Astrocyte of the spinal cord (primary cell): ENCODE measurements around the gene FJX1.
A peak's percentile ranks its signal among the peaks of the same experiment; 100 is the strongest.

ENCODE experiments used
- DNase-seq: peaks from one replicate; pipeline ENCODE4 v3.0.0; 2011; ENCODE audit warnings: low read depth, low spot score
- H3K4me3 ChIP-seq: 2 replicates; pipeline ENCODE4 v1.5.1; 2011; ENCODE audit warnings: low read depth, mild to moderate bottlenecking, low read length, moderate library complexity
- in situ Hi-C: cut with HindIII; loops from 2 replicates; pipeline ENCODE4 v1.10.0; 2017; ENCODE audit warnings: low sequenced_read_pairs
- TF ChIP-seq, protein P1 (sequence below): IDR thresholded peaks from 2 replicates; pipeline ENCODE4 v1.5.1; 2012; ENCODE audit warnings: low read depth, mild to moderate bottlenecking, low read length, inconsistent platforms

The FJX1 gene, protein sequence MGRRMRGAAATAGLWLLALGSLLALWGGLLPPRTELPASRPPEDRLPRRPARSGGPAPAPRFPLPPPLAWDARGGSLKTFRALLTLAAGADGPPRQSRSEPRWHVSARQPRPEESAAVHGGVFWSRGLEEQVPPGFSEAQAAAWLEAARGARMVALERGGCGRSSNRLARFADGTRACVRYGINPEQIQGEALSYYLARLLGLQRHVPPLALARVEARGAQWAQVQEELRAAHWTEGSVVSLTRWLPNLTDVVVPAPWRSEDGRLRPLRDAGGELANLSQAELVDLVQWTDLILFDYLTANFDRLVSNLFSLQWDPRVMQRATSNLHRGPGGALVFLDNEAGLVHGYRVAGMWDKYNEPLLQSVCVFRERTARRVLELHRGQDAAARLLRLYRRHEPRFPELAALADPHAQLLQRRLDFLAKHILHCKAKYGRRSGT

DNA sequence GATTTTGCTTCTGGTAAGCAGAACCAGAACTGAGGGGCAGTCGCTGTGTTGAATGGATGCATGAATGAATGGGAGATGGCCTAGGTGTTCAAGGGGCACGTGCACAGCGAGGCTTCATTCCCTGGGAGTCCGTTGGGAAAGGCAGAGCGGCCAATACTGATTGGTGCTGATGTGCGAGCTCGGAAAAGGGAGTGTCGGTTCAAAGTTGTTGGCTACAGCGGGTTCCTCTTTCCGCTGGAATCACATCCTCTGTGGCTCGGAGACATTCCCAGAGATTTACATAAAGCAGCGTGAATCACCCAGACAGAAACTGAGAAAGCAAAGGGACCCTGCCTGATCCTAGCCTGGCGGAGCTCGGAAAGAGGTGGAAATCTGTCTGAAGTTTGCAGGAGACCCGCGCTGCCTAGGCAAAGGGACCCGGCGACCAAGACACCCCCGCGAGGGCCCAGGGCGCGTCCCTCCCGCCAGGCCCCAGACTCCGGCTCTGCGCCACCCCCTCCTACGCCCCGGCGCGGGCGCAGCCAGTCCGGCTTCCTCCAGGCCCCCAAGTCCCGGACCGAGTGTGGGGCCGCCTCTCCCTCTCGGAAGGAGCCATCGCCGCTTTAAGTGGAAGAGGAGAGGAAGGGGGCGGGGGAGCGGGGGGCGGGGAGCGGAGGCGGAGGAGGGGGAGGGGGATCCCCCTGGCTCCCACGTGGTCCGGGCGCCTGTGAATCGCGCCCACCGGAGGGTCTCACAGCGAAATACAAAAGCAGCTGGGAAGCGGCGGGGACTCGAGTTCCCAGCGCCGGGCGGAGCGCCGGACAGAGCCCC lies at the start of gene FJX1:
FJX1 (plus strand) TSS at position 774 of the 810 bp plus-strand sequence. CDS start 177 bp downstream, outside the sequence.
- in situ Hi-C loops, result no loop called here
- TF ChIP-seq, protein P1, sequence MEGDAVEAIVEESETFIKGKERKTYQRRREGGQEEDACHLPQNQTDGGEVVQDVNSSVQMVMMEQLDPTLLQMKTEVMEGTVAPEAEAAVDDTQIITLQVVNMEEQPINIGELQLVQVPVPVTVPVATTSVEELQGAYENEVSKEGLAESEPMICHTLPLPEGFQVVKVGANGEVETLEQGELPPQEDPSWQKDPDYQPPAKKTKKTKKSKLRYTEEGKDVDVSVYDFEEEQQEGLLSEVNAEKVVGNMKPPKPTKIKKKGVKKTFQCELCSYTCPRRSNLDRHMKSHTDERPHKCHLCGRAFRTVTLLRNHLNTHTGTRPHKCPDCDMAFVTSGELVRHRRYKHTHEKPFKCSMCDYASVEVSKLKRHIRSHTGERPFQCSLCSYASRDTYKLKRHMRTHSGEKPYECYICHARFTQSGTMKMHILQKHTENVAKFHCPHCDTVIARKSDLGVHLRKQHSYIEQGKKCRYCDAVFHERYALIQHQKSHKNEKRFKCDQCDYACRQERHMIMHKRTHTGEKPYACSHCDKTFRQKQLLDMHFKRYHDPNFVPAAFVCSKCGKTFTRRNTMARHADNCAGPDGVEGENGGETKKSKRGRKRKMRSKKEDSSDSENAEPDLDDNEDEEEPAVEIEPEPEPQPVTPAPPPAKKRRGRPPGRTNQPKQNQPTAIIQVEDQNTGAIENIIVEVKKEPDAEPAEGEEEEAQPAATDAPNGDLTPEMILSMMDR, result no peak
- DNase-seq, result peak; percentile 93
- peak within 1 kb of the TSS; percentile 71 for H3K4me3 ChIP-seq

DNA sequence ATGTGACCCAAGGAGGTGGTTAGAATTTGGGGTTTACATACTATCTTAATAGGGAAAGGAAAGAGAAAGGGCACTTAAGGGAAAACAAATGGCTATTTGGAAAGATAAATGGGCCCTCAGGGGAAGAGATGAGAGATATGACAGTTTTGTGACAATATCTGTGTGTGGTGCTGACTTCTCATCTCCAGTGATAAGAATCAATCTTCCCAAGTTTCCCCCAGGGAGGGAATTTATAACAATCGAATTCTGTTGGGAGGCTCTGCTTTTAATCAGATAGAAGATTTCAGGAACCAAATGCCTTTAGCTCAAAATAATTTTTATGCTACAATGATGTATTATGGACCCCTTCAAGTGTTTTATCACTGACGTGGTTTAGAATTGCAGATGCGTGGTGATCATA lies 46.6 kb upstream of the FJX1 start:
- DNase-seq, result no peak
- TF ChIP-seq, protein P1, result no peak
- in situ Hi-C loops, result no loop called here
- no peak overlapping the region for H3K4me3 ChIP-seq

DNA sequence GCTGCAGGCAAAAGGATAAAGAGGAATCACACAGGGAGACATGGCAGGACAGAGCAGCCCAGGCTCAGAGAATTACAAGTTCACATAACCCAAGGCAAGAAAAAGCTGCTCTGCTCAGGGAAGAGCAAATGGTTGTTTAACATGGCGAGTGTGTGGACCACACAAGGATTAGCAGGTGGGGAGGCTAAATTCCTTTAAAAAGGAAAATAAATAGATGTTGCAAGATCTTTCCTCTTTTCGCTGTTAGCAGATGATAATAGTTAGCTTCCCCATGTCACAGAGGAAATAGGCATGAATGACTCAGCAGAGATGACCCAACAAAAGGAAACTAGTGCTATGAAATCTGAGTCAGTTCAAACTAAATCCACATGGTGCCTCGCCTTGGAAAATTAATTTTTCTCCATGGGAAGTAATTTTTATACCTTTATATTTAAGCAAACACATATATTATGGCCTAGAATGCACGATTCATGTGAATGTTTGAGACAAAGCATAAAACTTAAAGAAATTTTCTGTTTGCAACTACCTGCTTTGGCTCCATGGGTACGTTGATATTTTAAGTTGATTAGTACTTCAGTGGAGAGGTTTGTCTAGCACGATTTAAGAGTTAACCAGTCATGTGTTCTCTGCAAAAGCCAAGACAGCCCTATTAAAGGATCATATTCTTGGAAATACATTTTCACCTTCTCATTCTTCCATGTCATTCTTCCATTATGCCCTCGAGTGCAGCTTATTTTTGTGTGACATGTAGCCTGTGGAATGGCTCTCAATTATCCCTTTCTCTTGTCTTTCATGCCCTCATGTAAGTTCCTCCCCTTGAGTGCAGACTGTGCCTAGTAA lies 38.5 kb upstream of the FJX1 start:
- in situ Hi-C loops, result no loop called here
- TF ChIP-seq, protein P1, result no peak
- DNase-seq, result peak; percentile 94
- H3K4me3 ChIP-seq, result no peak overlapping the region

DNA sequence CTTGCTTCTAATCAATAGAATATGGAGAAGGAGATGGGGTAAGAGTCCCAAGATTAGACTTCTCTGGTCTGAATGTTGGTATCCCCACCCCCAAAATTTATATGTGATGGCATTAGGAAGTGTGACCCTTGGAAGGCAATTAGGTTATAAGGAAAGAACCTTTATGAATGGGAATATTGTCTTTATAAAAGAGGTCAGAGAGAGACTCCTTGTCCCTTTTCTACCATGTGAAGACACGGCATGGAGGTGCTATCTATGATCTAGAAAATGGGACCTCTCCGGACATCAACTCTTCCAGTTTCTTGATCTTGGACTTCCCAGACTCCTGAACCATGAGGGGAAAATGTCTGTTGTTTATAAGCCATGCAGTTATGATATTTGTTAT lies 37.9 kb upstream of the FJX1 start:
- no peak for DNase-seq
- TF ChIP-seq, protein P1, result no peak
- no peak overlapping the region for H3K4me3 ChIP-seq
- in situ Hi-C loops, result no loop called here

DNA sequence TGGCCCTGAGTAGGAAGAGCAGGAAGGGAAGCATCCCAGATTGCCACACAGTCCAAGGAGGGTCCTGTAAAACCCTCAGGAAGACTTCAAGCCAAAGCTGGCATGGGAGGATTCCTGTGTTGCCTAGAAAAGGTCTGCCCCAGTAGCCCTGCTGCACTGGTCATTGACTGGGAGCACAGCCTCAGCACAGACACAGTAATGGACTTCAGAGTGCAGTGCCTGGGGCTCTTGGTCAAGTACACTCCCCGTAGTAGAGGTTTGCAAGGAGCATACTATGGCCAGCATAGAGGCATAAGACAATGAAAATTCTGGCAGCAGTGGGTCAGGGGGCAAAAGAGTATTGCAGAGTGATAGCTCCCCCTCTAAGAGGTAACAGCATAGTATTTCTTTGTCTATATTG lies 36.2 kb upstream of the FJX1 start:
- H3K4me3 ChIP-seq, result no peak overlapping the region
- DNase-seq, result no peak
- TF ChIP-seq, protein P1, result no peak
- in situ Hi-C loops, result no loop called here

DNA sequence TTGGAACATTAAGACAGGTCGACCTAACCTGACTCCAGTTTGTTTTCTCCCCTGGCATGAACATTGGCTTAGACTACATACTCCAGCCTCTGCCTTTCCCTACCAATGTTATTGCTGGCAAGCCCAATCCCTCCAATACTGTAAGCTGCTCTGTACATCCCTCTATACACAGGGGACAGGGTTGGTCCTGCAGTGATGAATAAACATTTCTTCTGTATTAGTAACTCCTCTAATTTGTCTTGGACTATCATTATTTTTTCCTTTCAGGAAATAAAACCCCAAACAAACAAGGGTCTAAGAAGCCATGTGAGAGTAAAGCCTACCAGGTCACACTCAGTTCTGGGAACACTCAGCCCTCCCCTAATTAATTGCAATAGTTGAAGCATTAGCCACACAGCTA lies 35.1 kb upstream of the FJX1 start:
- in situ Hi-C loops, result no loop called here
- H3K4me3 ChIP-seq, result no peak overlapping the region
- TF ChIP-seq, protein P1, result no peak
- DNase-seq, result peak; percentile 78
